Measurements from ENCODE around the gene NUFIP1.

GRCh38 chr13:45024847-45025246 lies 35.6 kb upstream of the NUFIP1 start:
- TF ChIP-seq, protein P1, sequence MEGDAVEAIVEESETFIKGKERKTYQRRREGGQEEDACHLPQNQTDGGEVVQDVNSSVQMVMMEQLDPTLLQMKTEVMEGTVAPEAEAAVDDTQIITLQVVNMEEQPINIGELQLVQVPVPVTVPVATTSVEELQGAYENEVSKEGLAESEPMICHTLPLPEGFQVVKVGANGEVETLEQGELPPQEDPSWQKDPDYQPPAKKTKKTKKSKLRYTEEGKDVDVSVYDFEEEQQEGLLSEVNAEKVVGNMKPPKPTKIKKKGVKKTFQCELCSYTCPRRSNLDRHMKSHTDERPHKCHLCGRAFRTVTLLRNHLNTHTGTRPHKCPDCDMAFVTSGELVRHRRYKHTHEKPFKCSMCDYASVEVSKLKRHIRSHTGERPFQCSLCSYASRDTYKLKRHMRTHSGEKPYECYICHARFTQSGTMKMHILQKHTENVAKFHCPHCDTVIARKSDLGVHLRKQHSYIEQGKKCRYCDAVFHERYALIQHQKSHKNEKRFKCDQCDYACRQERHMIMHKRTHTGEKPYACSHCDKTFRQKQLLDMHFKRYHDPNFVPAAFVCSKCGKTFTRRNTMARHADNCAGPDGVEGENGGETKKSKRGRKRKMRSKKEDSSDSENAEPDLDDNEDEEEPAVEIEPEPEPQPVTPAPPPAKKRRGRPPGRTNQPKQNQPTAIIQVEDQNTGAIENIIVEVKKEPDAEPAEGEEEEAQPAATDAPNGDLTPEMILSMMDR (IDR thresholded peaks at IDR 0.05 in 2 of 3, conservative IDR thresholded peaks at IDR 0.05 in 1 of 3; ENCODE audit: borderline replicate concordance in 1 of 3, insufficient read depth in 1 of 3, low read depth in 2 of 3, low read length in 2 of 3) = no peak
- TF ChIP-seq POLR2A (IDR thresholded peaks at IDR 0.05; ENCODE audit: borderline replicate concordance, extremely low read depth, insufficient read depth, insufficient read length) (no peak), SIN3A (IDR thresholded peaks at IDR 0.05; ENCODE audit: low read depth) (no peak), RAD21 (IDR thresholded peaks at IDR 0.05; ENCODE audit: low read depth) (no peak), SP1 (IDR thresholded peaks at IDR 0.05; ENCODE audit: low read depth) (no peak), SRF (IDR thresholded peaks at IDR 0.05; ENCODE audit: low read depth) (no peak)

All from HCT116 (cell line).